Left cardiac atrium (tissue), 4 donors: ENCODE measurements around the gene LTBP2. TPM values are rescaled to one million over a fixed set of nuclear protein-coding genes. Genes with fewer than 3 reads are reported as not detected.
"Not testable (repeated sequence)": the region's sequence is repeated elsewhere in the genome, so short reads cannot be mapped to it uniquely, and the experiment has no call there.

Experiments
- ATAC-seq, 2 donors: fragments of 200-7000 bp; cut with Tn5 transposase; one replicate each; pipeline ENCODE4 v1.9.1; 2020; ENCODE audit warnings: mild to moderate bottlenecking in 2 of 2, moderate library complexity in 2 of 2
- DNase-seq: peaks from one replicate; pipeline ENCODE4 v3.0.0-alpha.2; 2020
- intact Hi-C, 2 donors: fragments of 100-400 bp; cut with DNase I; formaldehyde crosslinking; loops; one replicate each; pipeline versions ENCODE4 v1.14.1 to v1.15.1; 2022 to 2023
- total RNA-seq, 2 donors: library from RNA; stranded (reverse); fragmentation: NEBNext Ultra II Directional; extraction: Animal tissue kit (Norgen Biotek cat#: 25700); gene quantifications; one replicate each; pipeline ENCODE4 v1.2.1, GENCODE V29; 2021
- donor health status: DM: no; HTN: yes; CAD: no.
- donor health status: DM: no; HTN: yes; CAD: no; lungs with severe emphysema.
- donor health status: DM: yes; HTN: yes; CAD: no.
- donor health status: Dilated cardiomyopathy.

The LTBP2 gene
- total RNA-seq, 2 donors from 2014 or later, result 25.4 to 43.3 TPM

DNA sequence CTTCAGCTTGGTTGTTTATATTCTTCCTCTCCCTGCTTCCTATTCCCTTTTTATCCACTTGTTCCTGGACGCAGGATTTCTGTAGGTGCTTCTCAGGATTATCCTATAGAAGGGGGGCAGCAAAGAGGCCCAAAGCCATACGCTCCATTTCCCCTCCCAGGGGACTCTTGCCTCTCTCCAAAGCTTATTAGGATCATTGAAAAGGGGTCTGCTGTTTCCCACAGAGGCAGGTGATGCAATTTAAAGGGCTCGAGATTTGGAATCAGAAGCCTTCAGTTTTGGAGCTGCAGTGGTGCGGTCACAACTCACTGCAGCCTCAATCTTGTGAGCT, 154.5 kb downstream of the LTBP2 start:
- no peak for DNase-seq
- no peak for ATAC-seq
- intact Hi-C loops, result no loop called here

DNA sequence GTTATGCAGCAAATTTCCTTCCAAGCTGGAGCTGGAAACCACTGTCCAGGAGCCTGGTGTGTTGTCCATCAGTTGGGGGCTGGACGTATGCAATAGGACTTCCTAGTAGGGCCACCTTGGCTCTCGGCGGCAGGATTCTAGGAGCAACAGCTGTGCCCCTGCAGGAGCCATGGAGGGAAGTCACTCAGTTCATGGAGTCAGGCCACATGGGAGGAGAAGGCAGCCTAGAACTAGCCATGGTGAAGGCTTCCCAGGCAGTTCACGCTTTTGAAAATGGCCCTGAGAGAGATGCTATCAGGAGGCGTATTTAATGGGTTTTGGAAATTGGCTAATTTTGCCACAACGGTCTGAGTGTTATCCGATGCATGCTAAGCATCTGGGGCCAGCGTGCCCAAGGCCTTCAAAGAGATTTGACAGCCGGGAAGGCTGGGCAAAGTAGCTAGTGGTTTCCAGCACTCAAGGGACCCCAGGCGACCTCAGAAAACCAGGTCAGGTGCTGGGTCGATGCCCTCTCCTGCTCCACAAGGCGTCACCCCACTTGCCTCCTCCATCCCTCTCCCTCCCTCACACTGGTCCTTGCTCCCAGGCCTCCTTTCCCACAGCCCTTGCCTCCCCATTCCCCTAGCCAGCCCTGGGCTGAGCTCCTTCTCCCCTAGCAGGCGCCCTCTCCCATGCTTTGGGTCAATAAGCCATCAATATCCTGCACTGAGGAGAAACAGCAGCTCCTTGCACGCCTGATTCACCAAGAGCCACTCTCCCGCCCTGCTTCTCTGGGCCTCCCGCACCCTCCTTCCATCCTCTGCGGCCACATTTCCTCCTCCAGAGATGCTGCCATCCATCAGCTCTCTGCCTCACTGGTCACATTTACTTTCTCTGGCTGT, 155.1 kb downstream of the LTBP2 start:
- ATAC-seq, result no peak
- intact Hi-C loops, result no loop called here
- DNase-seq, result no peak

DNA sequence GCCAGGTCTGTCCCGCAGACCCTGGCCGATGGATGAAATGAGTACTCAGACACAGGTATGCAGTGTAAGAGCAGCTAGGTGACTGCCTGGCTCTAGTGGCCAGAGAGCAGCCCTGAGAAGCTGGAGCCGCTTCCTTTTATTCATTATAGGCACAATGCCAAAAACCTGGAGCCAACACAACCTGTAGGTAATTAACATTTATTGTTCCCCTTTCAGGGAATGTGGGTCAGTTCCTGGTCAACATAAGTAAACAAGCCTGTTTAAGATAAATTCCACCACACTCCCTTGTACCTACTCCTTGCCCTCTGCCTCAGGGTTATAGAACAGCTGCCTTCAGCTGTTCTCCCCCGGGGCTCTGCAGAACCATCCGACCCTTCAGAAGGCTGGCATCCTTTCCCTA, 157.6 kb downstream of the LTBP2 start:
- DNase-seq, ATAC-seq: not testable (repeated sequence)

More for the DNA sequence above, 157.6 kb downstream of the LTBP2 start:
- intact Hi-C loops, result not testable (repeated sequence)

Other genes starting within 250 kb of the LTBP2 start
- gene SYNDIG1L, start 186.0 kb downstream of the LTBP2 start, total RNA-seq, result under 1 TPM in 1 of 2 donors, not detected in 1; 0.24 TPM
- 100 to 1,000 TPM; 156 to 157 TPM for gene NPC2, start 118.9 kb downstream of the LTBP2 start, total RNA-seq
- gene ISCA2, start 118.5 kb downstream of the LTBP2 start, total RNA-seq, result 10 to 100 TPM; 34.1 to 39.1 TPM
- 10 to 100 TPM; 18.4 to 25.2 TPM for gene AREL1, start 100.8 kb upstream of the LTBP2 start, total RNA-seq
- gene FCF1, start 100.9 kb upstream of the LTBP2 start, total RNA-seq, result 10 to 100 TPM; 29.6 to 37.9 TPM
- 10 to 100 TPM; 28.3 to 31.5 TPM for gene YLPM1, start 151.1 kb upstream of the LTBP2 start, total RNA-seq